Tongue (tissue), 2 donors: ENCODE results near the gene SH3D21. TPM values are rescaled to one million over a fixed set of nuclear protein-coding genes. Genes with fewer than 3 reads are reported as not detected.

Experiments used
- DNase-seq: peaks from one replicate; pipeline ENCODE4 v3.0.0-alpha.2; 2015
- total RNA-seq: library from RNA; depleted of rRNA; stranded (reverse); fragments of >200 nt; gene quantifications from one replicate; pipeline ENCODE4 v1.2.3, GENCODE V29; 2014

The SH3D21 gene
- total RNA-seq, 1 donor from 2014 or later = 5.4 TPM

- DNase-seq = no peak
Measured at GRCh38 chr1:36330940-36331339, 24.8 kb downstream of the SH3D21 start.

DNA sequence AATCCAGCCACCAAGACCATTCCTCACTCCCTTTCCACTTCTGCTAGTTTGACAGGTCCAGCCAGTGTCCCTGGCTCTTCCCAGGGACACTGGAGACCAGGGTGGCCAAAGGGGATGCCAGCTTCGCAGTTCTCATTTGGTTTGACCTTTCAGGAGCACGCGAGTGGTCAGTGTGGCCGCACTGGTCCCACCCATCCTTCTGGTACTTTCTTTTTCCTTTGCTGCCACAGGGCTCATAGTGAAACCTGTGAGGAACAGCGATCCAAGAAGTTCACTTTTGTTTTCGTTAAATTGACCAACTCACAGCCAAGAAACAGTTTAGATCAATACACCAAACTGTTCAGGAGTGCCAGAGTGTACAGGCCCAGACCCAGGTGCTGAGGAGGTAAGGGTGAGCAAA lies 31.7 kb downstream of the SH3D21 start:
- DNase-seq = no peak

- no peak for DNase-seq
Measured at GRCh38 chr1:36339215-36339614, 33.0 kb downstream of the SH3D21 start.

GRCh38 chr1:36339615-36340014 lies 33.4 kb downstream of the SH3D21 start:
- DNase-seq = no peak

GRCh38 chr1:36341626-36342320 lies 35.6 kb downstream of the SH3D21 start:
- no peak for DNase-seq

GRCh38 chr1:36342426-36343185 lies 36.4 kb downstream of the SH3D21 start:
- DNase-seq = peak; percentile 35

GRCh38 chr1:36343651-36344394 lies 37.7 kb downstream of the SH3D21 start:
- no peak for DNase-seq

DNA sequence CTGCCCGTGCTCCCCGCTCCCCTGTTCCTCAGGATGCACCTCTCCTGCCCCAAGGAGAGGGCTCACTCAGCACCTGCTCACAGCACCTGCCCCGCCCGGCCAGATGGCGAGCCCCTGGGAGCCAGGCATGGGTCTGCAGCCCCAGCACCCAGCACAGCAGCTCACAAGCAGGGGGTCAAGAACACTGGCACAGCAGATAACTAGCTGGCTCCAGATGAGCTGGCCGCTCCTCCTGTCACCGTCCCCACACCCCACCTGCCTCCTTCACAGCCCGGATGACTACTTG lies 38.2 kb downstream of the SH3D21 start:
- DNase-seq = no peak

DNA sequence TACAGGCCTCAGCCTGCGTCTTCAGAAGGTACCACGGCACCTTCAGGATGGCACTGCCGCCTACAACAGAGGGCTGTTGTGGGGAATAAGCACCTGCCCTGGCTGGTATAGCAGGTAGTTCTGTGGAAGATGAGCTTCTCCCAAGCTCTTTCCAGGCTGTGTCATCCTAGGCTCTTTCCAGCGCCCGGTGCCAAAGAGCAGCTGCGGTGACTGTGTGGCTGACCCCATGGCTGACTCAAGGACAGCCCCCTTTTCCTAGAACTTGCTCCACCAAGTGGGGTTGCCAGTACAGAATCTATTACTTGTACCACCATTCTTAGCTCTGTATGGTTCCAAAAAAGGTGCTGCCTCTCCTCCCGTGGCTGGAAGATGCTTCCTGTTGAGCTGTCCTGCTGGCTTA lies 39.2 kb downstream of the SH3D21 start:
- DNase-seq = no peak

GRCh38 chr1:36346741-36347370 lies 40.7 kb downstream of the SH3D21 start:
- no peak for DNase-seq

DNA sequence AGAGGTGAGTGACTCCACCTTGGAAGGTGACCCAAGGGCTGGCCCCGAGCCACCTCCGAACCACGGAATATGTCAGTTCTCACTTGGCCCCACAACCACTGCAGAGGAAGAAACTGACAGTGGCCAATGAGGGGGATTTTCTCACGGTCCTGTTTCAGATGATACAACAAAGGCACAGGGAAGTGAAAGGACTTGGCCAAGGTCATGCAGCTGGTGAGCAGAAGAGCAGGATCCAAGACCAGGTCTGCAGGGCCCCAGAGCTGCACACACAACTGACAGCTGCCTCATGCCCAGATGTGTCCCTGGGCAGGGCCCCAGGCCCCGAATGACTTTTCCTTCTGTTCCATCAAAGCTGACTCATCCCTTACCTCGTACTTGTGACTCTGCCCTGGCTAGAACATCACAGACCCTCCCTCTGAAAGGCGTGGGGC lies 43.1 kb downstream of the SH3D21 start:
- no peak for DNase-seq

DNA sequence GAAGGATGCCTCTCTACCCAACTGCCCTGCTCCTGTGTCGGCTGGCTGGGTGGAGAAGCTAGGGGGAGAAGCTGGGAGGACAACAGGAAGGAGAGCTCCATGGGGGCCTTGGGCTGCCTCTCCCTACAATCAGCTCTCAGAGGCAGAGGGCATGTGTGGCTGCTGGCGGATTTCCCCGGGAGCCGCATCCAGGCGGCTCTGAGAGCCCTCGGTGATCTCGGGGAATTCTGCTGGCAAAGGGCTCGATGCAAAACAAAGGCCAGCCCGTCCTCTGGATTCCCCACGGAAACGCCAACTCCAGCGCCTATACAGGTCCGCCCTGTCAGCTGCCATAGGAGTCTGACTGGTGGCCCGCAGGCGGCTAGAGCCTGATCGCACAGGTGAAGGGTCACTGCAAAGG lies 43.7 kb downstream of the SH3D21 start:
- no peak for DNase-seq

DNA sequence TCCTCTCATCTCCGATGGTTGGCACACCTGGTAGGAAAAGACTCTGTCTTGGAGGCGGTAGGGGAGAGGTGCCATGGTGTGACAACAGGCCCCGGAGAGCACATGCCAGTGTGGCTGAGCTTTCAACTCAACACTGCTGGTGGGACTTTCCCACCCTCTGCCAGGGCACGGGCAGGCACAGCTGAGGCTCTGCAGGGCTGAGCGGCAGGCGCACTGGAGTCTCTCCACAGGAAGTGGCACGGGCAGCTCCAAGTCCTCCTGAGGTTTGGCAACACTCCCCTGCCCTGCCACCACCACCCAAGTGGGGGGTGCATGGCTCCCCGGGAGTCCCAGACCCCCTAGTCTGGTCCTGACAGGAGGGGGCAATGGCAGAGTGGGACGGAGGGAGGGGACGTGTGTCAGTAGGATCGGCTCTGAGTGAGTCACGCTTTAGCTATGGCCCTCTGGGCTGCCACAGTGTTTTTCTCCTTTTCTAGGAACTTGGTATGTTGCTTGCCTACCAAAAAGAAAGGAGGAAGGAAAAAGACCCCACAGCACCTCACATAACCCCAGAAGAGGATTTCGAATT lies 44.6 kb downstream of the SH3D21 start:
- peak; percentile 50 for DNase-seq

GRCh38 chr1:36351227-36351977 lies 45.2 kb downstream of the SH3D21 start:
- DNase-seq = peak; percentile 42

- DNase-seq = no peak
Measured at GRCh38 chr1:36352125-36352909, 46.1 kb downstream of the SH3D21 start.

GRCh38 chr1:36352910-36353878 lies 47.0 kb downstream of the SH3D21 start:
- DNase-seq = no peak

- no peak for DNase-seq
Measured at GRCh38 chr1:36354486-36354885, 48.3 kb downstream of the SH3D21 start.

- no peak for DNase-seq
Measured at GRCh38 chr1:36355811-36356210, 49.6 kb downstream of the SH3D21 start.

DNA sequence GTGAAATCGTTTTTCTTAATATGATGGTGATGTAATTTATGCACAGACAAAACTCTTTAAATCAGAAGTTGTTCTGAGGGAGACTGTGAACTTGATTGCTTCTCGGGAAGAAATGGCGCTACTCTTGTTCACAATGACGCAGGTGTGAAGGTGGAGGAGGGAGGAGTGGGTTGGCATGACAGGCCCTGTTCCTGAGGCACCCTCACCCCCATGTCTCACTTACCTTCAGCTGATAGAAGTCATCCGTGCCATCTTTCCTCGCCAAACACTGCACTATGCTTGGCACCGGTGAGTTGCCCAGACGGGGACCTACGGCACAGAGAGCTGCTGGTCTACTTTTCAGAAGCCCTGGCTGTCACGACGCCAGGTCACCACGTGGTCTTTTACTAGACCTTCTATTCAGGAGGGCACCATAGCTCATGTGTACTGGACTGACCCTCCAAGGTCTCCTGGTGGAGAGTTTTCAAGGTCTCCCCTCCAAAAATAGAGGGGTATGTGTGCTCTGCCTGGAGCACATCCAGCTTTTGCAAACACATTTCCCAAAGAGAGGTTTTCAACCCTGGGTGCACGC lies 52.4 kb downstream of the SH3D21 start:
- DNase-seq = no peak
